NCI-H2171 (cell line): ENCODE measurements around the gene RBBP8.

Experiments
- DNase-seq: peaks from one replicate; lab custom pipeline; 2025; lab: John Stamatoyannopoulos, UW

The RBBP8 gene

GRCh38 chr18:22999647-23000046, 66.5 kb downstream of the RBBP8 start:
- DNase-seq: no peak

- DNase-seq: no peak
Measured at GRCh38 chr18:23003289-23003688, 70.2 kb downstream of the RBBP8 start.

- DNase-seq: no peak
Measured at GRCh38 chr18:23012249-23012648, 79.1 kb downstream of the RBBP8 start.

GRCh38 chr18:23020555-23021294, 87.6 kb downstream of the RBBP8 start:
- no peak for DNase-seq

- DNase-seq: no peak
Measured at GRCh38 chr18:23021623-23022022, 88.5 kb downstream of the RBBP8 start.

- DNase-seq: no peak
Measured at GRCh38 chr18:23032030-23032582, 99.0 kb downstream of the RBBP8 start.

GRCh38 chr18:23033056-23033455, 99.9 kb downstream of the RBBP8 start:
- no peak for DNase-seq

GRCh38 chr18:23036660-23037201, 103.6 kb downstream of the RBBP8 start:
- DNase-seq: no peak

- DNase-seq: no peak
Measured at GRCh38 chr18:23037646-23038045, 104.5 kb downstream of the RBBP8 start.

- DNase-seq: no peak
Measured at GRCh38 chr18:23038712-23039111, 105.6 kb downstream of the RBBP8 start.

GRCh38 chr18:23042133-23042532, 109.0 kb downstream of the RBBP8 start:
- no peak for DNase-seq

GRCh38 chr18:23043803-23044376, 110.8 kb downstream of the RBBP8 start:
- no peak for DNase-seq

- no peak for DNase-seq
Measured at GRCh38 chr18:23049698-23050373, 116.7 kb downstream of the RBBP8 start.

- DNase-seq: no peak
Measured at GRCh38 chr18:23053776-23054457, 120.8 kb downstream of the RBBP8 start.

GRCh38 chr18:23054553-23054952, 121.4 kb downstream of the RBBP8 start:
- no peak for DNase-seq

GRCh38 chr18:23056315-23056714, 123.2 kb downstream of the RBBP8 start:
- DNase-seq: no peak

- DNase-seq: no peak
Measured at GRCh38 chr18:23057096-23057495, 124.0 kb downstream of the RBBP8 start.

- no peak for DNase-seq
Measured at GRCh38 chr18:23058746-23059415, 125.8 kb downstream of the RBBP8 start.

- DNase-seq: no peak
Measured at GRCh38 chr18:23059541-23060465, 126.7 kb downstream of the RBBP8 start.

- DNase-seq: no peak
Measured at GRCh38 chr18:23062011-23062410, 128.9 kb downstream of the RBBP8 start.
